Body of pancreas (tissue), 4 donors: Measurements from ENCODE around the gene LRRC3C.
A peak's percentile ranks its signal among the peaks of the same experiment; 100 is the strongest.

Source experiments
- POLR2A ChIP-seq, 3 donors: fragments of 450-650 bp; IDR thresholded peaks; one replicate each; pipeline ENCODE4 v1.6.1; 2016; ENCODE audit warnings: antibody characterized with exemption in 3 of 3, mild to moderate bottlenecking in 2 of 3
- TF ChIP-seq, protein P1 (sequence below), 7 experiments: fragments of 450-650 bp in 4 of 7; fragments of 200-600 bp in 3 of 7; sonication (generic) in 3 of 7; IDR thresholded peaks; one replicate each; pipeline ENCODE4 v1.5.1; 2016 to 2019; ENCODE audit warnings: antibody characterized with exemption in 7 of 7

DNA sequence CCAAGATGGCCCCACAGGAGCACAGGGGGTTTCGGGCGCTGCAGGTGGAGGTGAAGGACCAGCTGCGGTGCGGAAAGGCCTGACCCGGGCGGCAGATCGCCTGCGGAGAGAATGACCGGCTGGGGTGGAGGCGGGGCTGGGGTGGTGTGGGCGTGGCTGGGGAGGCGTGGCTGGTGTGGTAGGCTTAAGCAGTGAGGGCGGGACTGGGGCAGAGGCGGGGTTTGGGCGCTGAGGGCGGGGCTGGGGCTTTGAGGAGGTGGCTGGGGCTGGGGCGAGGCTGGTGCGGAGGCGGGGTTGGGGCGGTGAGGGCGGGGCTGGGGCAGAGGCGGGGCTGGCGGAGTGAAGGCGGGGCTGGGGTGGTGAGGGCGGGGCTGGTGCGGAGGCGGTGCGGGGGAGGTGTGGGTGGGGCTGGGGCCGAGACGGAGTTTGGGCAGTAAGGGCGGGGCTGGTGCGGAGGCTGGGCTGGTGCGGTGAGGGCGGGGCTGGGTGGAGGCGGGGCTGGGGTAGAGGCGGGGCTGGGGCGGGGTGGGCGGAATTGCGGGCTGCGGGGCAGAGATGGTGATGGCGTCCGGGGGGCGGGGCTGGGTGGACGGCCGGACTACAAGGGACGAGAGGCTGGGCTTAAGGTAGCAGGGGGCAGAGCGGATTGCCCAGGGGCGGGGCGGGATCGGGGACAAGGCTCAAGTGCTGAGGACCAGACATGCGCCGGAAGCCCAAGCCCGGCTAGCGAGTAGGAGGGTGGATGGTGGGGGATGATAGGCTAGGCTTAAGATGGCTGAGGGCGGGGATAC is 25.3 kb downstream of the LRRC3C start:
- TF ChIP-seq, protein P1, sequence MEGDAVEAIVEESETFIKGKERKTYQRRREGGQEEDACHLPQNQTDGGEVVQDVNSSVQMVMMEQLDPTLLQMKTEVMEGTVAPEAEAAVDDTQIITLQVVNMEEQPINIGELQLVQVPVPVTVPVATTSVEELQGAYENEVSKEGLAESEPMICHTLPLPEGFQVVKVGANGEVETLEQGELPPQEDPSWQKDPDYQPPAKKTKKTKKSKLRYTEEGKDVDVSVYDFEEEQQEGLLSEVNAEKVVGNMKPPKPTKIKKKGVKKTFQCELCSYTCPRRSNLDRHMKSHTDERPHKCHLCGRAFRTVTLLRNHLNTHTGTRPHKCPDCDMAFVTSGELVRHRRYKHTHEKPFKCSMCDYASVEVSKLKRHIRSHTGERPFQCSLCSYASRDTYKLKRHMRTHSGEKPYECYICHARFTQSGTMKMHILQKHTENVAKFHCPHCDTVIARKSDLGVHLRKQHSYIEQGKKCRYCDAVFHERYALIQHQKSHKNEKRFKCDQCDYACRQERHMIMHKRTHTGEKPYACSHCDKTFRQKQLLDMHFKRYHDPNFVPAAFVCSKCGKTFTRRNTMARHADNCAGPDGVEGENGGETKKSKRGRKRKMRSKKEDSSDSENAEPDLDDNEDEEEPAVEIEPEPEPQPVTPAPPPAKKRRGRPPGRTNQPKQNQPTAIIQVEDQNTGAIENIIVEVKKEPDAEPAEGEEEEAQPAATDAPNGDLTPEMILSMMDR (IDR thresholded peaks at IDR 0.05): no peak
- peak in 2 of 3 donors; percentile 16 to 49 for TF ChIP-seq POLR2A (IDR thresholded peaks at IDR 0.05)
